GM21390 (cell line): ENCODE results near the gene FILIP1L.

ENCODE experiments used
- ATAC-seq: cut with Tn5 transposase; IDR thresholded peaks from one replicate; pipeline ENCODE4 v1.9.1; 2021; ENCODE audit not compliant: unreplicated experiment

Gene FILIP1L

DNA sequence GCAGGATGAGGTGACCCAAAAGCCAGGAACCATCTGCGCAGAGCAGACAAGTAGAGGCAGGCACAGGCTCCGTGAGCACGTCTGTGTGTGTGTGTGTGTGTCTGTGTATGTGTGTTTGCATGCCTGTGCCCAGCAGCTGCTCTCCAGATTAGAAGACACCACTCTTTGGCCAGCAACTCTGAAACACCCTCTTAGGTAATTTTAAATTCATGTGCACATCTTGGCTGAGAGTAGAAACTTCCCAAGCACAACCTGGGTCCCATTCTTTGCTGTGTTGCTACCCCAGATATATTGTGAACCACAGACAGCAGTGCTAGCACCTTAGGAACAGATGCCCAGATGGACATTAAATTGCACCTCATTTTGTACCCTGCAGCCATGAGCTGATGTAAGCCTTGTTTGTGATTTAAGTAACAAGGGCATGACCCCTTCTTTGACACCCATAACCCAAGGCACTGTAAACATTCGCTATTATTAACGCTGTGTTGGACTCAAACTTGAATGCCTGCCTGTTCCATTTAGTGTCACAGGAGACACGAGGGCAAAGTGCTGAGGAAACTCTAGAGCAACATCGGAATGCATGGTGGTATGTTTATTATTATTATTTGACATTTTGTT, at the start of gene FILIP1L:
Gene FILIP1L, minus strand, starts transcription at position 89 of the 618 bp plus-strand sequence.
- no peak for ATAC-seq

DNA sequence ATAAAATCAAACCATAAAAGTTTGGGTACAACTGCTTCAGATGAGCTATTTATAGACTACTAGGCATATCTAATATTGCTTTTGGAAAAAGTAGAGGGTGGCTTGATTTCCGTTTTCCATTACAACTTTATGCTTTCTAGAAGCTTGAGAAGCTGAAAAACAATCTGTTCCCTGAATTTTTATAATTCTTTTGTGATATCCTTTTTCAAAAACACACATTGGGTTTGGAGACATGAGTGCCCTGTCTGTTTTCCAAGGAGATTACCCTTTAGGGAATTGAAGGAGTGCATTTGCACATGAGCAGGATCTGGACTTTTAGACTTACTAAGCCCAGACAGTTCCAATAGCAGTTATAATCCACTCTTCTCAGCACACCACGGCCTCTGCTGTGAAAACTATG, 49.5 kb upstream of the FILIP1L start:
- no peak for ATAC-seq

DNA sequence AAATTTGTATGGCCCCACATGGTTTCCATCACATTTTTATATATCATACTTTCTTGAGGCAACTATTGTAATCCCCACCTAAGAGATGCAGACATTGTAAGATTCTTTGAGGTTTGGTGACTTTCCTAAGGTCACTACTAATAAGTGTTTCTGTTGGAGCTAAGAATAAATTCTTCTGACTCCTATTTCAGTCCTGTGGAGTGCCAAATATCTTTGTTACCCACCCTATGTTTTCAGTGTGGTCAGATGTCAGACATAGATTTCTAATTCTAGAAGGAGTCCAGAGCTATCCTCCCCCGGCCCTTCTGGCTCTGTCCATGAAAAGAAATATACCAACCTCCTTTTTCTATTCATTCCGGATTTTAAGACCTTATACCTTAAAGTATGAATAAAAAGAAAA, 46.2 kb upstream of the FILIP1L start:
- no peak for ATAC-seq

DNA sequence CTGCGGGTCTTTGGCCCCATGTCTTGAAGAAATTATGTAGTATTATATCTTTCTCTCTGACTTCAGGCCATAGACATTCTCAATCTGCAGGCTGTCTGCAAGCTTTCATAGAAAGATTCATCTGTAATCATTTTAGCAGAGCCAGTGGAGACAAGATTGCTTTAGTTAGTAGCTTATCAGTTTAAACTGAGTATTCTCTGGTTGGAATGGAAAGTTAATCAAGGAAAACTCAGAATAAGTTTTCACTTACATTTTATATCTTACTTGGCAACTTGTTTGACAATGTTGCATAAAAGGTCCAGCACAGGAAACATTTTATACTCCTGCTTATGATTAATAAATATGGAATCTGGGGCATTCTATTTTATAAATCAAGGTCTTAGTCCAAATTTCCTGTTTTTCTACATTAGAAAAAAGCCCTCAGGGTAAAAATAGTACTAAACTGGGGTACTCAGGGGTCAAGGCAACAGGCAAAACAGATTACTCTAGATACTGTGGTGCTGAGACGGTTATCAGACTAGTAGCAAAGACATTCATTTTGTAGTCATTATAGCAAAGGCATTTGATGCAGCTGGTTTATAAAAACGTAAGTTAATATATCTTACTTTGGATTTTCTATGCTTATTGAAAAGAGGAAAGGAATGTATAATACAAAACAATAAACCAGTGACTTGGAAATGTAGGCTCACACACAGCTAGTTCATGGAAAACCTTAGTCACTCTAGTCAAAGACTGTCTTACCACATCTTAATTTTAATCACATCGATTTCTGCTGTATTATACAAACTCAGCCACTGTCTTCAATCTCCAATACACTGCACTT, 45.2 kb upstream of the FILIP1L start:
- ATAC-seq, result no peak

DNA sequence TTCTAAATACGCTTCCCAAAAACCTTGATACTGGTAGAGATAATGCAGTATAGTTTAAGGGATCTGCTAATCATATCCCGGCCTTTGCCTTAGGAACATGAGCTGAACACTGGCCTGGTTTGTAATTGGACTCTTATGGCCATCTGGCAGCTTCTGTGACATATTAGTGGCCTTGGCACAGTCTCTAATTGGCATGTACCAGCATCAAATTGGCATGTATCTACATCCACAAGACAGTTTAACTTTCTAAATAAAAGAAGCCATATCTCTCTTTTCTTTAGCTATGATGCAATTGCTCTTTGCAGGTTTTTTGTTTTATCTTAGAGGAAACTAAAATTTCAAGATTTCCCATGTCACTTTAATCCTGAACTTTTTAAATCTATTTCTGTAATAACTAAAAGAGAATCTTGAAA, 44.6 kb upstream of the FILIP1L start:
- ATAC-seq, result no peak

DNA sequence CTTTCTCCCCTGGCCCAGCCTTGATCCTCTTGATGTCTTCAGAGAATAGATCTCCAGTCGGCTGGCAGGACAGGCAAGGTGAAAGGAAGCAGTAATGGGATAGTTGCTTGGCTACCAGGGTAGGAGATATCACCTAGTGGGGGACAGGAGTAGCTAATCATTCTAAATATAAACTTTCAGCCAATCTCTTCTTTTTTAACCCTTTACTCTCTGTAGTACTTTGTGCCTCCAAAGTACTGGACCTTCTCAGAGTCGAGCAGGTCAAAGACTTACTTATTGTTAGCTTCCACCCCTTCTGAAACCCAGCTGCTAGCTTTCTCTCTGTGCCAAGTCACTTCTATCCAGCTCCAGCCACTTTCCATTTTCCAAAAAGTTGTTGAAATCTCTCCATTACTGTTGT, 43.4 kb upstream of the FILIP1L start:
- ATAC-seq, result no peak

DNA sequence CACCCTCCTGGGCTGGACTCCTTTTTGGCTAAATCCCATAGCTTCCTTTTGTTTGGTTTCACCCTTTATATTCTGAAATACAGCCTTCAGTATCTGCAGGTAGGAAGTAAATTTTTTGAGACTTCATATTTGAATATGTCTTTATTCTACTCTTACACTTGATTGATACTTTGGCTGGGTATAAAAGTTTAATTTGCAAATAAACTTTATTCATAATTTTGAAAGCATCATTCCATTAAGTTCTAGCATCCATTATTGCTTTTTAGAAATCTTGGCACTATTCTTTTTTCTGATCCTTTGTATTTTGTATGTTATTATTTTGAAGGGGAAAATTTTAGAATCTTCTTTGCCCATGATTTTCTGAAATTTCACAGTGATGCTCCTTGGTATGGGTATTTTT, 41.3 kb upstream of the FILIP1L start:
- ATAC-seq, result no peak

DNA sequence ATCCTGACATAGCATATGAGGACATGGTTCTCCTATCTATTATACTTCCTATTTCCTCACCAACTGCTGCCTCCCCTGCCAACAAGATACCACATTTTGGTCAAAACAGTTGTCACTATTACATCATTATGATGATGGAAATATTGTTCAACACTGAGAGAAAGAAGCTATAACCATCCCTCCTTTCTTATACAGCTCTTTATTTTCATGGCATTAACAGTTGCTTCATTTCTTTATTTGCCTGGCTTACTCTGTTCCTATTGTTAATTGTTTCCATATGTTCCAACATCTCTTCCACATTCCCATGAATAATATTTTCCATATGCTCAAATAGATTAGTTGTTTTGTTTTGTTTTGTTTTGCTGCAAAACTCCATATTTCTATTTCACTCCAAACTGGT, 40.8 kb upstream of the FILIP1L start:
- ATAC-seq, result no peak

DNA sequence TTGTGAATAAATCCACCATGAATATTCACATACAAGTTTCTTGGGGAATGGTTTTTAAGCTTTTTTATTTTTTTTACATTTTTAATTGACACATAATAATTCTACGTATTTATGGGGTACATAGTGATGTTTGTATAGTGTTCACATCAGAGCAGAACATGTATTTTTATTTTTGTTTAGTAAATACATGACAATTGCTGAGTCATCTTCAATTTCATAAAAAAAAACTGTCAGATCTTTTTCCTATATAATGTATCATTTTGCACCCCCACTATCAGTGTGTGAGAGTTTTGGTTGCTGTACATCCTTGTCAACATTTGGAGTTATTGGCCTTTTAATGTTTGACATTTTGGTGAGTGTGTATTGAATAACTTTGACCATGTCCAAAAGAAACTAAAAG, 39.9 kb upstream of the FILIP1L start:
- no peak for ATAC-seq

DNA sequence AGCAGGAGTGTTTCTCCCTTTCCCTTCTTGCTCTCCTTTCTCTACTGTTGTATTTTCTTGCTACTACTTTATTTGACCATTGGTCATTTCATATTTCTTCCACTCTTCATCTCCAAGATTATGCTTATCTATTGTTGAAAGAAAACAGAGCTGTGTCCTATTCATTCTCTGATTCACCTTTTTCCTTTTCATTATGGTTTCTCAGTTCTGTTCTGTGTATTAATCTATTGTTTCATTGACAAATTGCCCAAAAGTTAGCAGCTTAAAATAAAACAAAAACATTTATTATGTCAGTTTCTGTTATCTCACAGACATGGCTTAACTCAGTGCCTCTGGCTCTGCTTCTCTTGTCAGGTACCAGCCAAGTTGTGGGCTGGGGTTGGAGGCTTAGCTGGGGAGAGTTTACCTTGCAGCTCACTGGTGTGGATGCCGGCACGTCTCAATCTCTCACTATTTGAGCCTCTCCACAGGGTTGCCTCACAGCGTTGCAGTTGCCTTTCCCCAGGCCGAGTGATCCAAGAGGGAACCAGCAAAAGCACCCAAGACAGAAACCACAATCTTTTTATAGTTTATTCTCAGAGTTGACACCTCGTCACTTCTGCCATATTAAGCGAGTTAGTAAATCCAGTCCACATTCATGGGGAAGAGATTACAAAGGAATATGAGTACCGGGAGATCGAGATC, 36.9 kb upstream of the FILIP1L start:
- ATAC-seq, result no peak

DNA sequence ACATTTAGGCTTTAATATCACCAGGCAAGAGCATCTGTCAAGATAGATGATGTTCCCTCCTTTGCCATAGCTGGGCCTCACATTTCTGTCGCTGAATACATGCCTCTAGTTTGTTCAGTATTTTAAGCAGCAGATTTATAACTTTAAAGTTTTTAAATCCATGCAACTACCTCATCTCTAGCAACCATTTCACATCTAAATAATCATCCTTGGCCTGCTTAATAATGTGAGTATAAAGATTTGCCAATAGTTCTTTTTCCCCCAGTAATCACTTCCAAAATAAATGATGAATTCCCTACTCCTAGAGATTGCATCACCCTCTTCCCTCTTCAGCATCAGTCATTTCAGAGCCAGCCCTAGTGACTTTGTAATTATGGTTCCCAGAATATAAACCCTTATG, 36.2 kb upstream of the FILIP1L start:
- ATAC-seq, result no peak

DNA sequence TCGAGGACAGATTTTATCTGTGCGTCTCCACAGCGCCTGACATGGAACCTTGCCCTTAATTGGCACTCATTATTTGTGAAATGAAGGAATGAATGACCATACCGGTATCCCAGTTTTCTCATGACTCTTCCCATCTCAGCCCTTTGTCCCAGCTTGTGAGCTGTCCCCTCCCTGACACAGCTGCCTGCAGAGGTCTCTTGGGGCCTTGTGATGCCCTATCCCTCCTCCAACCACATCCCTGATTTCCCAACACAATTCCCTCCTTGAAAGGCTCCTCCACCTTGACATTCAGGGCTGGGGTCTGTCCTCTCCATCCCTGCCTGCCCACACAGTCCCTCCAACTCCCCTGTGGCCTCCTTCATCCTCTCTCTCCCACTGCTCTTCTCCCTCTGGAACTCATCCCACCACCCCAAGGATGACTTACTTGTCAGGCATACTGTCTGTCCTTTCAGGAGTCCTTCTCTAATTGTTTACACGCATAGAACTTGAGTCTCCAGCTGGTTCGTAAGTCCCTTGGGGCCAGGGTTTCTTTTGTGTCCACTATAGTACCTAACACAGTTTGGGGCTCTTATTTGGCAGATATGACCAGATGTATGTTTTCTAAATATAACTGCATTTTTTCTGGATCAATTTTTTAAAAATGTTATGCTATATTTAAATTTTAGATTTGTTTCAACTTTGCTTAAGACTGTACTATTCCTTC, 35.6 kb upstream of the FILIP1L start:
- ATAC-seq, result no peak

DNA sequence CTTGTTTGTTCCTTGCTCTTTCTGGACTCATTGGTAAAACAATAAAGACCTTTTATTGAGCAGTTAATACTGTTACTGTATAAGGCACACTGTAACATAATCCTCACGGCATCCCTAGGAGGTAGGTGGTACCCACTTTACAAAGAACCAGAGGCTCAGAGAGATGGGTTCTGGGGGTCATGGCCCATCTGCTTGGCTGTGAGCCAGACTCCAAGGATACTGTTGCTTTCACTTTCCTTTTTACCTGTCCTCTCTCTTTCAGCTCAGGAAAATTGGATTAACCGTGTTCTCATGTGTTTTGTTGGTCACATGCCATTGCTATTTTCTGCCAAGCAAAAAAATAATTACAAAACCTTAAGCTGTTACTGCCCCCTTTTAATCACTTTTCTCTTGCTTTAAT, 34.8 kb upstream of the FILIP1L start:
- ATAC-seq, result no peak

DNA sequence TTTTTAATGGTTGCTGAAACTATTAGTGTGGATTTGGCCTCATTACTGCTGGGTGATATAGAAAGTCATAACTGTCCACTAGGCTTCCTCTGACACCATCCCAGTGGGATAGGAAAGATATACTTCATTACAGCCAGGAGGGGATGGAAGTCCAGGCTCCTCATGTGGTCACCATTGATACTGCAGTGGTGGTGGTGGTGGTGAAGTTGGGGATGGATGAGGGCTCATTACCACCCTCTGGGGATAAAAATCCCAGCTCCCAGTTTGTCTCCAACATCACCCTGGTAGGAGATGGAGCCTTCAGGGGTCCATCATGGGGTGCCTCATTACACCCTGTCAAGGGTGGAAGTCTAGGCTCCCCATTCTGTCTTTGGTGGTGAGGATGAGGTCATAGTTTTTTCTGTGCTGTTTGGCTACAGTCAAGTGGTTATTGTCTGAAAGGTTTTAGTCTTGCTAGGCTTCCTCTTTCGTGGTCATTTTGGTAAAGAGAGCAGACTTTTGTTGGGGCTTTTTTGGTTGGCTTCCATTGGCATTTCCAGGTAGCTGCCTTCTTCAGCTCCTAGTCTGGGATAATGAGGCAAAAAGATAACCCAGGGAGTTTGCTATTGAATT, 30.1 kb upstream of the FILIP1L start:
- ATAC-seq, result peak; percentile 74

DNA sequence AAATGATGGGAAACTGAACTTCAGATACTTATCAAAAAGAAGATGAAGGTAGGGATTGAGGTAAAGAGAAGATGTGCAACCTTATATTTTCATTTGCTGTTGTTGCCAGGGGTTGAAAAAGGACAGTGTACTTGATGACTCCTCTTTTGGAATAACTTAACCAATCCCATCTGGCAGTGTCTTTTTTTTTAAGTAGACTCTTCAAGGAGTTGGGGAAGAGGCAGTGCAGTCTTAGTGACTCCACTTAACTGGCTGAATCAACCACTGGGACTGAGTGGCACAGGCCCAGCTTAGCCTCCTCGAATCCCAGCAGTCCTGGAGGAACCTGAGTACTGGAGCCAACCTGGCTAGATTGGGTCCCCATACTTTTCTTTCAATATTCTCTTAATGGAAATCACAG, 27.3 kb upstream of the FILIP1L start:
- ATAC-seq, result no peak

DNA sequence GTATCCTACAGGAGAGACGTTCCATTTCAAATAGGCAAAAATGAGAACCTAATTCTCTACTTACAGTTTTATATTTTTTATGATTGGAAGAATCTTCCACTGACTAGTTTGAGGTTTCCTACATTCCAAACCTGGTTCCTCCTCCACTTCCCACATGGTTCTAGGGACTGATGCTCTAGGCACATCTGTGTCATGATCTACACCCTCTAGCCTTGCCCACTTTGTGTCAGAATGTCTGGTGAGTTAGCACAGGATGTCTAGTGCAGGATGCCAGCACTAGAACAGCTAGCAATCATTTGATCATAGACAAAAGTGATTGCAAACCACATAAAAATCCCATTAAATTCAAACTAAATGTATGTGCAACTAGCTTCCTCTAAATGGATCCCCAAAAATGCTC, 26.7 kb upstream of the FILIP1L start:
- ATAC-seq, result no peak

DNA sequence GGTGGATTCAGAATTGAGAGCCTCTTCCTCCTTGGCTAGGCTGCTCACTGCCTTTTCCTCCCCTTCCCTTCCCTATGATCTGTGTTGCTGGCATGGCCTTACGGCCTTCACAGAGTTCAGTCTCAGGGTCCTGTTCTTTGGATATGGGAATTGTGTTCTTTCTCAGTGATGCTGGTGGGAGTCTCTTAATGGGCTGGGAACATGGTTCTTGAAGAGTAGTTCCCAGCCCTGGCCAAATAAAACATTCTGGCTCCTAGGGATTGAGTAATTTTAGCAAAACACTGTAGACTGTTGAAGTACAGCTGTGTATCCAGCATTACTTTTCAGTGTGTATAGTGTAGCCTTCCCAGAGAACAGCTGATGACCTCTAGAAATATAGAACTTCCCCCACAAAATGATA, 22.6 kb upstream of the FILIP1L start:
- no peak for ATAC-seq

DNA sequence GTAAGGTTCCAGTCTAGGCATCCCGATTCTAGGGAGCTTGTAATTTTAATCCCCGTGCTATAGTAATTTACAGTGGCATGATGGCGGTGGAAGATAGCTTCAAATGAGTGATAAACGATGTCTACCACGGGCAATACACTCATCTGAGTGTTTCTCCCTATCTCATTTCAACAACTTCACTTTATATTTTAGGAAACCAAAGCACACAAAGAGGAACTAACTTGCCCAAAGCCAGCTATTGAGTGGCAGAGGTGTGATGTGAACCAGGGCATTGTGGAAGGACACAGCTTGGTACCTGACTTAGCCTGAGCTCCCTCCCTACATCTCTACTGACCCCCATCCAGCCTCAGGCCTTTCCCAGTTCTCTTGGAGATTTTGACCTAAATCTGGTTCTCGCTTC, 16.9 kb upstream of the FILIP1L start:
- ATAC-seq, result no peak

DNA sequence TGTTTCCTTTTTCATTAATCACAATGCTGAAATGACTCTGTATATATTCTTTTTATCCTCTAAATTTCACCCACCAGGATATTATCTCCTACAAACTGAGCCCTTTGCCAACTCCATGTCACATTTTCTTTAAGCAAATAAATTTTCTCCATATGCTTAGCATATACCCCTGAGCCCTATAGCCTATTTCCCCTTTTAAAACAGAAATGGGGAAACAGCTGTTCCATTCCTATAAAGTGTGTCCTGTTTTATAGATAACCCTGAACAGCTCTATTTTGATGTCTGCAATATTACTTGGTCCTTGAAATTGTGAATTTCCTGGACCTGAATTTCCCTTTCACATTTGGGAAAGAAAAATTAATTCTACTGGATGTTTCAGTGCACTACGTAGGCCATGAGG, 15.6 kb upstream of the FILIP1L start:
- ATAC-seq, result no peak

DNA sequence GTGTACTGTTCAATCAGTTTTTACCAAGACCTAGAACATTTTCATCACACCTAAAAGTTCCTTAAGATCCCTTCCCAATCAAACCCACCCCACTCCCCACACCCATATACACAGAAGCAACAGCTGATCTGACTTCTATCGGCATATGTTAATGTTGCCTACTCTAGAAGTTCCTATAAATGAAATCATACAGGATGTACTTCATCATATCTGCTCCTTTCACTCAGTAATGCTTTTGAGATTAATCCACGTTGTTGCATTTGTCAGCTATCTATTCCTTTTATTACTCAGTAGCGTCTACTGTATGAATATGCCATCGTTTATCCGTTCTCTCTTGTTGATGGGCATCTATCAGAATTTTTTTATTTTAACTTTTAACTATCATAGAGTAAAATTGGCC, 14.3 kb upstream of the FILIP1L start:
- no peak for ATAC-seq

DNA sequence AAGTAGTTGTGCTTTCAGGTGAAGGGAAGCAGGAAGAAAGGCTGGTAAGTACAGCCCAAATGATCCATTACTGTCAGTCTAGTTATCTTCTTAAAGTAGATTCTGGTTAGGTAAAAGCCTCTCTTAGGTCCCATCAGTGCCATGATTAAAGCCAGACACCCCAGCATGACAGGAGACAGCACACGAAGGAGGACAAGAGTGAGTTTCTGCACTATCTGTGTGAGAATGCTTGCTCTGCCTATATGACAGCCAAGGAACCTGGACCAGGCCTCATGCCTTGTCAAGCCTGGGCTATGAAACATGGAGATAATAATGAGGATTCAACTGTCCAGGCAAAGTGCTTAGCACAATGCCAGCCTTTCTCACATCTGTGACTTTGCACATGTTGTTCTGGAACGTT, 13.5 kb upstream of the FILIP1L start:
- no peak for ATAC-seq
